GM18511 (cell line): ENCODE data around the gene SPATA19.

ENCODE experiments used
- ATAC-seq: cut with Tn5 transposase; IDR thresholded peaks from one replicate; pipeline ENCODE4 v1.9.1; 2021; ENCODE audit warnings: mild to moderate bottlenecking, moderate library complexity; ENCODE audit not compliant: unreplicated experiment

SPATA19 gene

GRCh38 chr11:133840479-133840941 is 4.8 kb downstream of the SPATA19 start:
- ATAC-seq = no peak

GRCh38 chr11:133835593-133836548 is 9.4 kb downstream of the SPATA19 start:
- peak; percentile 26 for ATAC-seq

- ATAC-seq = peak; percentile 93
Measured at GRCh38 chr11:133834682-133835592, 10.4 kb downstream of the SPATA19 start.

GRCh38 chr11:133833898-133834681 is 11.2 kb downstream of the SPATA19 start:
- ATAC-seq = no peak

- ATAC-seq = no peak
Measured at GRCh38 chr11:133832991-133833897, 12.1 kb downstream of the SPATA19 start.

- no peak for ATAC-seq
Measured at GRCh38 chr11:133832096-133832990, 13.0 kb downstream of the SPATA19 start.

GRCh38 chr11:133830931-133831907 is 14.1 kb downstream of the SPATA19 start:
- no peak for ATAC-seq

GRCh38 chr11:133829566-133829965 is 15.7 kb downstream of the SPATA19 start:
- ATAC-seq = no peak

GRCh38 chr11:133828871-133829270 is 16.4 kb downstream of the SPATA19 start:
- ATAC-seq = no peak

GRCh38 chr11:133827556-133827955 is 17.8 kb downstream of the SPATA19 start:
- no peak for ATAC-seq

- ATAC-seq = no peak
Measured at GRCh38 chr11:133826866-133827265, 18.4 kb downstream of the SPATA19 start.

- ATAC-seq = no peak
Measured at GRCh38 chr11:133825666-133826065, 19.6 kb downstream of the SPATA19 start.

GRCh38 chr11:133825156-133825555 is 20.2 kb downstream of the SPATA19 start:
- ATAC-seq = no peak

GRCh38 chr11:133824593-133824992 is 20.7 kb downstream of the SPATA19 start:
- ATAC-seq = no peak

- ATAC-seq = no peak
Measured at GRCh38 chr11:133823614-133824013, 21.7 kb downstream of the SPATA19 start.

- ATAC-seq = no peak
Measured at GRCh38 chr11:133823211-133823610, 22.1 kb downstream of the SPATA19 start.

- ATAC-seq = peak; percentile 83
Measured at GRCh38 chr11:133821776-133822175, 23.5 kb downstream of the SPATA19 start.
